NCI-H187 (cell line): Measurements from ENCODE around the gene HADH.
"Not testable (repeated sequence)": the region's sequence is repeated elsewhere in the genome, so short reads cannot be mapped to it uniquely, and the experiment has no call there.

Source experiments
- DNase-seq, 2 experiments: peaks; one replicate each; lab custom pipeline; 2025; lab: John Stamatoyannopoulos, UW

Gene HADH

DNA sequence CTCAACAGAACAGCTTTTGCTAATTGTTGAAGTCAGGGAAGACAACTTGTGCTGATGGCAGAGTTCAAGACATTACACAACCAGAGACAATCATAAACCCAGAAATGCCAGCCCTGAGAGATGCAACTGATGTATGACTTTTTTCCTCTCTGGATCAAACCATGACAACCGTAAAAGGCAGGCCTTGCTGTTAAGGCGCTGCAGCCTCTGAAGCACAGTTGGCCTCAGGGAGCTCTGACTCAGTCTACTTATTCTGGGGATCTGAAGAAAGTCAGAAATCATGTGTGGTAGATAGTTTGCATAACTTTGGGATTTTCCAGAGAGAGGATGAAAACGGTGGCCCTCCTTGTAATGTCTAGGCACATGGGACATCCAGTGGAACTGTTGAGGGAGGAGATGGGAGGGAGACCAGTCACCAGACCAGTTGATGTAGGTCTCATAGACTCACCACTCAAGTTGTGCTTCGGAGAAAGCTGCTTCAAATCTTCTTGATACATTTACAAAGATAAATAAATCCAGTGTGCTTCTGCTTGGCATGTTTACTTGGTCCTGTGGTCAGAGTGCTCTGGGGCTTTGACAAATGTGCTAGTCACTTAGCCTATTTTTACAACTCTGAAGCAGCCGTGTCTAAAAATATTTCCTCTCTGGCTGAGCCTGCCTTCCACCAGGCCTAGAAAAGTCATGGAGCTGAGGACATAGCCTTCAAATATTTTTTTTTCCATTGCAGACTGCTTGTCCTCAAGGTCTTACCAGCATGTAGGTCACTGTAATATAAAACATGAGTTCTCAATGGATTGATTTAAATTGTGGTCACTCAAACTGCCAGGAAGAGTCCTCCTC lies 7.5 kb downstream of the HADH start:
- no peak for DNase-seq

DNA sequence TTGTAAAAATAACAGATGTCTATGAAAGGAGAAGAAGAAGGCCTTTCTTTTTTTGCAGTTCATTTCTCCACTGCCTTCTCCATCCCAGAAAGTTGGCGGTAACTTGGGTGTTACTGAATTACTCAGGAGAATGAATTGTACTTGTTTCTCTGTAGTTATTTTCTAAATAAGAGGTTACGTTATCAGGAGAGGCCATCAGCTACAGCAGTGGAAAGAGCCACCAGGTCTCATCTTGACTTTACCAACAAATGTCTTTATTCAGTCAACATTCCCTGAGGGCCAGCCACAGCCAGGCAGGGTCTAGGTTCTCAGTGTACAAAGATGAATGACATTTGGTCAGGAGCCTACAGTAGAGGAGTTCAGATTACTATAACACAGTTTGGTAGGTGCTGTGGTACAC lies 8.1 kb downstream of the HADH start:
- no peak for DNase-seq

DNA sequence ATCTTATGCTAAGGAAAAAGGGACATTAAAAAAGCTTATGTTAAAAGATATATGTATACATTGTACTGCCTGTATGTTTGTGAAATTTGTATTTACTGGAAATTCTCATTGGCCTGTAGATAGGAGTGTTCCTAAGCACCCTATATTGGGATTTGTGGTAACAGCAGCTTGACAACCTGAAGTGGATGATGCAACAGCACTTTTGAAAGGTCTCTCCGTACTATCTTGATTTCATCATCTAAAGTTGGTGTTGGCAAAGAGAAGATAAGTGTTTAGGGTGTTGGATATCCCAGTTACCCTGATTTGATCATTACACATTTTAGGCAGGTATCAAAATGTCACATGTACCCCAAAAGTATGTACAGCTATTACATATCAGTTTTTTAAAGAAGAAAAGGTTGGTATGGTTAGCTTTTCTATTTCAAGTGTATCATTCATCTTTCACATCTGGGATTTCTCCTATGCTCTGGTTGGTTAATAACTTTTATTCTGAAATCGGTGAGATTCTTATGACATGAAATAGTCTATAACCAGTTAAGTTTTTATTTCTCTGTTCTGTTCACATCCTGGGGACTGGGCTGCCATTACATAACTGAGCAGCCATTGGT lies 10.3 kb downstream of the HADH start:
- no peak for DNase-seq

DNA sequence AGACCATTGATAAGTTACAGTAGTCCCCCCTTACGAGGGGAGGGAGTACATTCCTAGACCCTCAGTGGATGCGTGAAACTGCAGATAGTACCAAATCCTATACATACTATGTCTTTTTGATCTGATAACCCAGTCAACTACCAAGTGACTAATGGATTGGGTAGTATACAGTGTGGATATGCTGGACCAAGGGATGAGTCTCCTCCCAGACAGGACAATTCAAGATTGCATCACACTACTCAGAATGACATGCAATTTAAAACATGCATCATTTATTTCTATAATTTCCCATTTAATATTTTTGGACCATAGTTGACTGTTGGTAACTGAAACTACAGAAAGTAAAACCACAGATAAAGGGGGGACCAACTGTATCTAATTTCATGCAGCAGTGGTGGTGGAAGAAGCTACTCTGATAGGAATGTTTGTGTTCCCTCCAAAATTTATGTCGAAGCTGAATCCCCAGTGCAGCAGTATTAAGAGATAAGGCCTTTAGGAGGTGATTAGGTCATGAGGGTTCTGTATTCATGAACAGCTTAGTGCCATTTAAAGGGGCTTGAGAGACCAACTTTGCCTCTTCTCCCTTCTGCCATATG lies 11.9 kb downstream of the HADH start:
- no peak for DNase-seq

DNA sequence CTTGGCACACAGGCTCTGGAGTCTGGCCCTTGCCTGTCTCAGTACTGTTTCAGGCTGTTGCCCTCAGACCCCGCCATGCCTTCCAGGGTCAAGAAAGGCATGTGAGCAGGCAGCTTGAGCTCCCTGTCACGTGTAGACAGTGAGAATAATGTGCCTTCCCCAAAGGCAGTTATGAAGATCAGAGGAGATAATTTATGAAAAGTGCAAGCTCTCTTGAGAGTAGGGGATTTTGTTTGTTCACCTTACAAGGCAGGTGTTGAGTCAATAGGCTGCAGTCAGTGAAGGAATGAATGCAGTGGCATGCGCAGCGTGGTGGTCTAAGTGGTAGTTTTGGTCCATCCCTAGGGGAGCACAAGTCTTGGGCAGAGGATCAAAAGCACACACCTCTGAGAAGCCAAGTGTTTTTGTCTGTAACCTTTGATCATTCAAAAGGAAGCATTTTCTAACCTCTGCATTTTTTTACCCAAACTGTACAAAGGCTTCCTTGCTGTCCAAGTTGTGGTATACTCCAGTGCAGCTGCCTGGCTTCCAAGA lies 14.4 kb downstream of the HADH start:
- no peak for DNase-seq

DNA sequence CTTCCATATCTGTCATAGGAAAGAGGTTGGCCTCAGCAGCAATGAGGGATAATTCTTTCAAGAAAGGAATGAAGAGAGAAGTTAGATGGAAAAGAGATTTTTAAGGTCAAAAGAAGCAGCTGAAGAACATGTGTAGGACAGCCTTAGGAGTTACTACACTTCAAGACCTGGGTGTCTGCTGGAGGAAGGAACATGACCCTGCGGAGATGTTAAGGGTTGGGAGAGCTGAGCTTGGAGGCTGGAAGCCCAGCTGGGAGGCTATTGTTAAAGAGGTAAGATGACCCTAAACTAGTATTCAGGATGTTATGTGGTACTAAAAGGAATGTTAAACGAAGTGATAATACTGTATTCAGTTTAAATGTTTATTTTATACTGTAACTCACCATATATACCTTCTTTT lies 15.0 kb downstream of the HADH start:
- no peak for DNase-seq

DNA sequence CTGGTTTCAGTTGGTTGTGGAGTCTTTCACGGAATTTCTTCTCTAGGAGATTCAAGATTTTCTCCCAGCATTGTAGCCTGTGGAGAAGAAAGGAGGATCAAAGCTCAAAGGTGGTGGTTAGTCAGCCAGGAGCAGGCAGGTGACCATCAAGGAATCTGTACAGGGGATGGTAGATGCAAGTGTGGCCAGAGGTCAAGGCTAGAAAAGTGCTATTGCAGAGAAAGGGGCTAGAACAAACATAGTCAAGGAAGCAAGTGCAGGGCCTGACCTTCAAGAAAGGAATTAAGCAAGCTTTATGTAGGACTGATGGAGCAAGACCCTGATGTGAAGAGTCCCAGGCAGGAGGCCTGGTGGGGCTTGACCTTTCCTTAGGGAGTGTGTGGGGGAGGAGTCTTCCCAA lies 16.1 kb downstream of the HADH start:
- DNase-seq: no peak

DNA sequence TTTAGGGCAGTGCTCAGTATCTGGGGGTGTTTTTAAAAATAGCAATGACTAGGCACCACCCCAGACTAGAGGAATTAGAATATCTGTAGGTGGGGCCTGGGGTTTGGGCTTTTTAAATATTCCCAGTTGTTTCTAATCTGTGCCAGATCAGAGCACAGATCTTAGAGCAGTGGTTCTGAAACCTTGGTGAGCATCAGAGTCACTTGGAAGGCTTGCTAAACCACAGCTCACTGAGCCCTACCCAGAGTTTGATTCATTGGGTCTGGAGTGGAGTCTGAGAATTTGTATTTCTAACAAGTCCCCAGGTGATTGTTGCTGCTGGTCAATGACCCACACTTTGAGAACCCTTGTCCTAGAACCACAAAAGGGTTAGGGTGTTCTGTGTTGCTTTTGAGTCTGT lies 16.7 kb downstream of the HADH start:
- DNase-seq: no peak

DNA sequence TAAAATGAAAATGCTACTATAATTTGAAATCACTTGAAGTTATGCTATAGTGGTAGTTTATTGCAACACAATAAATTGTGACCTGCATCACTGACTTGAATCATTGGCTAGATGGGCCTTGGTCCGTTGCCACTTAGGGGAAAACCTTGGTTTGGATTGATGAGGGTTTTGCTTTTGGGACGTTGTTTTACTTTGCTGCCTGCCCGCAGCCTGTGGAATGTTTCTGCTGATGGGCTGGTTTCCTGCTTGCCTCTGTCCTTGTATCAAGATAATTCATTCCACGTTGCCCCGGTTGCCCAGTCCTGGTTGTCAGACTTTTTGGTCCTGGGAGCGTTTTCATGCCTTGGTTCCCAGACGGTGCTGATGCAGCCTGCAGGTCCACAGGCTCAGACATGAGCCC lies 18.3 kb downstream of the HADH start:
- no peak for DNase-seq

DNA sequence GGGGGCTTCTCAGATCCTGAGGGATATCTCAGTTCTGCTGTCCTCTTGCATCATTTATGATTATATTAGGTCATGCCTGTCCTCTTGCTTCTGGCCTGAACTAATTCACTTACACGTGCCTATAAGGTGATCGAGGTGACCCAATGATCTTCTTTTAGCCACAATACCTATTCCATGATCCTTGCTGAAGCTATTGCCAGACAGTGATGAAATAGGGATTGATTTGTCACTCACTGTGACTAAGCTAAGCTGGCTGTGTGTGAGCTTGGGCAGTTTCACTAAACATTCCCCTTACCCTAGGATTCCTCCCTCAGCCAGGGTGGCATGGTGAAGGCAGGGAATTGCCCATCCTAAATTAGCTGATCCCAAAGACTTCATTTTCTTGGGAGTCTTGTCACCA lies 19.0 kb downstream of the HADH start:
- no peak for DNase-seq

DNA sequence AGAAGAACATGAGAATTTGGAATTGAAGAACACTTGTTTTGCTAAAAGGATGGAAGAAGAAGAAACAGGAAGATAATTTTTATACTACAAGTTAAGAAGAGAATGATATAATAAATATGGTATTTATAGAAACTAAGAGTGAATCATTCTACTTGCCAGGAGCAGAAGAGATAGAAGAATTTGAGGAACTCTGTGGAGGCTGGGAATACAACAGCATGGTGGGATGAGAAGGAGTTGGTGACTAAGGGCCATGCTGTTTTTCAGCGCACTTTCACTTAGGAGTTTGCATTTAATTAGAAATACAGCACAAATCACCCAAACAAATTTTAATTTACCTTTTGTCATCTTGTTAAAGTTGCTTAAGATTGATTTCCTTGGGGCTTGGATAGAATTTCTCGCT lies 20.5 kb downstream of the HADH start:
- DNase-seq: no peak

DNA sequence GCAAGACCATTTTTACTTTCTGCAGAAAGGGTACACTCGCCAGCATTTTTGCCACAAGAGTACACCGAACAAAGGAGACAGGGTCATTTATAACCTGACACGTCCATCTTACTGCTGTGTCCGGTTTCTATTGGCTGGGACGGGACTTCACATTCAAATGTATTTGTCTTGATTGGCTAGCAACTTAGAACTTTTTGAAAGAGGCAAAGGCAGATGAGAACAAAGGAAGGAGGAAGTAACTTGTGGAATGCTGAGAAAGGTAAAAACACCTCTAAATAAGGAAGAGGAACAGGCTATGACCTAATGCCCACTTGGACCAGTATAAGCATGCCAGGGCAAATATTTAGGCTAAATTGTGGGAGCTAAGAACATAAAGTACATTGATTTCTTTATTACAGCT lies 22.7 kb downstream of the HADH start:
- not testable (repeated sequence) for DNase-seq

DNA sequence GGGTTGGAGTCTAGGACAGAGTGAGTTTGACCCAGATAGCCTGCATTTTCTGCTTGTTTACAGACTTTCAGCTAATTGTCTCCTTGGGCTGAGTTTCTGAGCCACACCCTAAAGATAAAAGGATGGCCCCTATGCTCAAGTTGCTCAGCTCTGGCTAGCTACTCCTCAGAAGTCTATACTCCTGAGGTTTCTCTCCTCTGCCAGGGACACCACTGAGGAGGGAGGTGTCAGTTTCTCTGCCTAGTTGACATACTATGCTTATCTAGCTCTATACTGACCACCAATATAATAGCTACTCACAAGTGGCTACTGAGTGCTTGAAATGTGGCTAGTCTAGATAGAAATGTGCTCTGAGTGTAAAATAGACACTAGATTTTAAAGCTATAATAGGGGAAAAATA lies 23.6 kb downstream of the HADH start:
- DNase-seq: no peak

DNA sequence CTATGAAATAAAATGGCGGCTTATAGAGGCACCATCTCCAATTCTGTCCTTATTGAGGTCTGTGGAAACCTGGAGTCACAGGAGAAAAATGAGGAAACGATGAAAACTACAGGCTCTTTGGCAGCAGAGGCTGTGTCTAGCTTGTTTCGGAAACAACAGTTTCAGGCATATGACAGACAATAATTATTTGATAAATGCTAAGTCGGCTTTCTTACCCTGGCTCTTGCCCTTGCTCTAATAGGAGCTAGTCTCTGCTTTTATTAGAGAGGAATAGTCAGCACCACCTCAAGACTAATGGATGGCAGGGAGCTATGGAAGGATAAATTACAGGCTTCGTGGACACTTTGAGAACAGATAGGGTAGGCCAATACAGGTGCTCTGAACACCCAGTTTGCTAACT lies 24.3 kb downstream of the HADH start:
- no peak for DNase-seq

DNA sequence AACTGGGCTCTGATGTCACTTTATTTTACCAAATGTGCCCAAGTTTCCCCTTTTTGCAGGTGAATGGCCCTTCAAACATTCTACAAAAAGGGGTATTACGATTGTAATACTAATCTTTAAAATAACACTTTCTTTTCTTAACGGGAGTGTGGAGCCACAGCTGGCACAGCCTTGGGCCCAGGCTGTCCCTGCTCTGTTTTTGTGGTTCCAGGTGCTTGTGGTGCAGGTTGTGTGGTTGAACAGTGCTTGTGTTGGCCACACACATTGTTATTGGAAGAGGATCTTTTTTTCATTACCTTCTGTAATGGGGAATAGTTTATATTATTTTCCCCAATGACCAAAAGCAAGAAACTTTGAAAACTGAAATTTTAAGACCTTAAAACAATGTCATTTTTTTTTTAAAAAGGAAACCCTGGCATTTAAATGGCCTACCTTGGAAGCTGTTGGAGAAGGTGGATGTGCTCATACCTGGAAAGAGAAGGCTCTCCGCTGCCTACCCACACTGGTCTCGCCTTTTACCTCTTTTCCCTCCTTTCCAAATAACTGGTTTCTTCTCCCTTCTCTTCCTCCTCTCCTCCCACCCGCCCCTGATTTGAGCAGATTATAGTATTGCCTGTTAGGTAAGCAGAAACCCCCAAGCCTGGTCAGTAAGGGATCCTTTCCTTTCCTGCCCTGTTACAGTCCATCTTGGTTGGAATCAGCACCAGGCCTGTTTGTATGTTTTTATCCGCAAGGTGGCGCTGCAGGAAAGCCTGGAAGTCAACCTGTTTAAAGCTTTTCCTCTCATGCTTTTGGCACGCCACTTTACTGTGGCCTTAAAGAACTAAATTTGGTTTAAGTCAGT lies 28.6 kb downstream of the HADH start:
- DNase-seq: peak; percentile 27

DNA sequence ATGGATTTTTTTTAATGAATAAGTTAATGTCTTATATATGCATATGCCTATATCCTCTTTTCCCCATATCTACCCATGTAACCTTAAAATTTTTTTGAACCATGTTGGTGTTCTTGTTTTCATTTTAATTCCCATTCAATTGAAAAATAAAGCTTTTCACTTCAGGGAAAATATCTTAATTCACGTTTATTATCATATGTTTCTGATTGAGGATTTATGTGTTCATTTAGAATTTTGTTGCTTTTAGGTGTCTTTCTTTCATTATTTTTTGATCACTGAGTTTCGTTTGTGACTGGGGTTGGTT lies 29.1 kb downstream of the HADH start:
- no peak for DNase-seq

DNA sequence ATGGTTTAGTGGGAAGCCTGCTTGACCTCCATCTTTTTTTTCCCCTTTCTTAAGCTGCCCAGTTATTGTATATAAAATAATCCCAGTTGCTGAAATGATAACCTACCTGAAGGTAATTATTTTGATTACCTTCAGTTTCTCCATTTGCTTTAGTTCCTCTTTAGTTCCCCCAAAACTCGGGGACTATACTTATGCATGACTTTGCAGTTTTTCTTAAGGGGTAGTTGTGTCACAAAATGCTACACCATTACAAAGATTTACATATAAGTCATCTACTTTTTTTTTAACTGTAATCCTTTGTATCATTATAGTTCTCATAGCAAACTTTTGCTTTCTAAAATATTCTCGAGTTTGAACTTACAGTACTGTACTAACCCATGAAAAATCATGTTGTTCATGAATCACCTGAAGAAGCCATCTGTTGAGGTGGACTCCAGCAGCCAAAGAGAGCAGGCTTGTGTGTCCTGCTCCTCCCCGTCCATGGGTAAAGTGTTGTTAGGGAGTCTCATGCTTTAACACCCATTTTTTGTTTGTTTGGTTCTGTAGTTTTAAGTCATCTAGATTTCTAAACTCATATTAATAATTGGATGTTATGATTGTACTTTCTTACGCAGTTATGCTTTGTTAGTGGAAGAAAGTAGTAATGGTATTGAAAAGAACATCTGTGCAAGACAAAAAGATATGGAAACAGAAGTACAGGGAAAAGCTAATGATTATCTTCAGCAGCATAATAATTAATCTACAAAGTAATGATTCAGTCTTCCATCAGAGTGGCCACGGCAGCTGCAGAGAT lies 34.6 kb downstream of the HADH start:
- DNase-seq: no peak

DNA sequence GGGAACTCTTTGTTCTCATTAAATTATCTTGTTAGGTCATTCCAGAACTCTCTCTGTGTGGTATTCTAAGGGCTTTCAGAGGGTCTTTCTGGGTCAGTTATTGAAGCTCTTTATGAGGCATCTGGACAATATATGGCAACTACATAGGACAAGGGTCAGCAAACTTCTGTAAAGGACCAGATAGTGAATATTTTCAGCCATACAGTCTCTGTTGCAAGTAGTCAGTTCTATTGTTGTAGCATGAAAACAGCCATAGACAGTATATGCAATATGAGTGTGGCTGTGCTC lies 35.1 kb downstream of the HADH start:
- DNase-seq: no peak

DNA sequence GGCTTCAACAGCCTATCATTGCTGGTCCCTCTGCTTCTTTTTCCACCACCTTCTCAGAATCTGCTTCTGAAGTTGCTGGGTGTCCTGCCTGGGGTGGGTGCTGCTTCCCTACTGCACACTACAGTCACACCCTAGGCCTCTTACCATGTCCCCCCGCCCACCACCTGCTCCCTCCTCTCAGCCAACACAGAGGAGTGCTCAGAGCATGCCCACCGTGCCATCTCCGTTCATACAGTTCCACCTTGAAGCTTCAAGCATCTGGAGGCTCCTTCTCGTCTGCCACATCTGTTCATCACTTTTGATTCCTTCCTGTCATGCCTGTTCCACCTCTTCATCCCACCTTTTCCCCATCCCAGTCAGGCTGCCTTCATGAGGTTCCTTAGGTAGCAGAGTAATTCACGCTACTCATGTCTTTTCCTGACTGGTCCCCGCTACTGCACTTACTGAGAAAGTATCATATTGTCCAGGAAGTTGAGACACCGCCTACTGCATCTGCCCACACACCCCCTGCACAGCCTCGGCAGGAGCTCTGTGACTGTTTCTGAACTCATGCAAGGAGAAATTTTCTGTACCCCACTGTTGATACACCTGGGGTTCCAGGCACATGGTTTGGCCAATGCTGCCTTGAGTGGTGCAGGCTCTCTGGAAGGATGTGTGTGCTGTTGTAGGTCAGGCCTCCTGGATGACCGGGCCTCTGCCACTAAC lies 39.5 kb downstream of the HADH start:
- DNase-seq: no peak

DNA sequence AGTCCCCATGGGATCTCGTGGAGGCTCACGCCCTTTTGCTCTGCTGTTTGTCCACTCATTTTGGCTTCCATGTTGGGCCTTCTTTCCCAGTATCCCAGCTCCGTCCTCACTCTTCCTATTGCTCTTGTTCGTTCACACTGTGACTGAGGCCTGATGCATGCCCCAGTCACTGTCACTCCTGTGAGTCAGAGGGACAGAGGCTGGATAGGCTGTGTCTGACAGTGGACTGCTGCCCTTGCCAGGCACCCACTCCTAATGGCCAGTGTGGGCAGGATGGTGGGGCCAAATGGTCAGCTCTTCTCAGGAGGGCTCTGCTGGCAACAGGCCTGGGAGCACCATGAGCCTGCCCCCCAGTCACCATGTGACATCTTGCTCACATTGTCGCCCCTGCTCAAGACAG lies 40.0 kb downstream of the HADH start:
- no peak for DNase-seq

DNA sequence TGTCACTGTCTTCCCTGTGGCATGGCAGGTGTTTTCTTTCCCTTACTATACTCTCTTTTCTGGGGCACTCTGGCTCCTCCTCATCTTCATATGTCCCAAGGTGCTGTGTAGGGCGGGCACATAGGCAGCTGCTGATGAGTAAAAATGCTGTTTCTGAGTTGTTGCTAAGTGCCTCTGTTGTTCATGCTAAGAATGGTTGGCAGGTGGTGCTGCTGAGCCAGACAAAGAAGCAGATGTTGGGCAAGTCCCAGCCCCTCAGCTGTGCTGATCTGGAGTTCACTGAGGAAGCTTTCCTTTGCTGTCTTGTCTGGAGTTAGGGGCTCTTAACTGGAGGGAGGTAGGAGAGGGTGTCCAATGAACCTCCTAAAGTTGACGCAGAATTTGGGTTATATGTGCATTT lies 40.6 kb downstream of the HADH start:
- no peak for DNase-seq
